HepG2 (cell line): ENCODE measurements around the gene SFT2D1. TPM values are rescaled to one million over a fixed set of nuclear protein-coding genes. Genes with fewer than 3 reads are reported as not detected.

Experiments
- AGO2 ChIP-seq: fragments of 200-400 bp; formaldehyde crosslinking; optimal IDR thresholded peaks from 2 replicates; pipeline ENCODE3; 2017; ENCODE audit warnings: mild to moderate bottlenecking, low read depth, low read length, moderate library complexity
- CEBPG ChIP-seq: IDR thresholded peaks from 2 replicates; pipeline ENCODE4 v1.6.1; 2016
- HDAC1 ChIP-seq: sonication (generic); formaldehyde crosslinking; IDR thresholded peaks from 2 replicates; pipeline ENCODE4 v1.5.1; 2020; ENCODE audit warnings: mild to moderate bottlenecking, missing genetic modification reagents
- HDAC2 ChIP-seq: sonication (generic); formaldehyde crosslinking; IDR thresholded peaks from 2 replicates; pipeline ENCODE4 v1.4.0; 2020; ENCODE audit warnings: missing genetic modification reagents
- KDM2A ChIP-seq: sonication (generic); formaldehyde crosslinking; IDR thresholded peaks from 2 replicates; pipeline ENCODE4 v1.4.0; 2020; ENCODE audit warnings: low read depth, missing genetic modification reagents, borderline replicate concordance
- KDM3A ChIP-seq: IDR thresholded peaks from 2 replicates; pipeline ENCODE4 v1.6.1; 2018; ENCODE audit warnings: low read depth, missing compliant biosample characterization
- MAFK ChIP-seq, 2 experiments: IDR thresholded peaks in 1 of 2; conservative IDR thresholded peaks in 1 of 2; 2 replicates each; pipeline ENCODE4 v1.6.1; 2011; ENCODE audit warnings: improper control_type of control experiment in 2 of 2, low read length in 2 of 2
- NCOA2 ChIP-seq: sonication (generic); formaldehyde crosslinking; IDR thresholded peaks from 2 replicates; pipeline ENCODE4 v1.8.0; 2022; ENCODE audit warnings: inconsistent platforms
- POGZ ChIP-seq: sonication (generic); formaldehyde crosslinking; IDR thresholded peaks from 2 replicates; pipeline ENCODE4 v1.4.0; 2020; ENCODE audit warnings: mild to moderate bottlenecking, missing genetic modification reagents
- SAP130 ChIP-seq: IDR thresholded peaks from 2 replicates; pipeline ENCODE4 v1.6.1; 2016; ENCODE audit warnings: low read depth
- SIN3A ChIP-seq: IDR thresholded peaks from 2 replicates; pipeline ENCODE4 v1.6.1; 2011; ENCODE audit warnings: low read depth, mild to moderate bottlenecking, control low read depth, low read length, borderline replicate concordance
- SOX5 ChIP-seq: IDR thresholded peaks from 2 replicates; pipeline ENCODE4 v1.6.1; 2016; ENCODE audit warnings: borderline replicate concordance
- THYN1 ChIP-seq: sonication (generic); formaldehyde crosslinking; IDR thresholded peaks from 2 replicates; pipeline ENCODE4 v1.8.1; 2023; ENCODE audit warnings: low read depth, mild to moderate bottlenecking, moderate library complexity, missing genetic modification reagents, borderline replicate concordance
- ZKSCAN8 ChIP-seq: IDR thresholded peaks from 2 replicates; pipeline ENCODE4 v1.6.1; 2016; ENCODE audit warnings: borderline replicate concordance, missing genetic modification reagents, missing compliant biosample characterization
- ZNF34 ChIP-seq: sonication (generic); formaldehyde crosslinking; IDR thresholded peaks from 2 replicates; pipeline ENCODE4 v1.4.0; 2020; ENCODE audit warnings: mild to moderate bottlenecking, missing genetic modification reagents, borderline replicate concordance
- ZNF782 ChIP-seq: sonication (generic); formaldehyde crosslinking; IDR thresholded peaks from 2 replicates; pipeline ENCODE4 v1.4.0; 2020; ENCODE audit warnings: missing genetic modification reagents, mild to moderate bottlenecking, borderline replicate concordance
- polyA plus RNA-seq, 8 experiments: library from polyadenylated mRNA; depleted of rRNA in 3 of 8; stranded (reverse) in 7 of 8; unstranded in 1 of 8; fragments of >200 nt; fragmentation: Illumina TruSeq in 4 of 8; extraction: Trizol in 4 of 8; gene quantifications; 2 replicates each; pipeline versions ENCODE4 v1.2.1 to v1.2.3, GENCODE V29; 2011 to 2016; ENCODE audit warnings: low read depth in 4 of 8, missing spikeins in 1 of 8, mixed read lengths in 1 of 8; ENCODE audit not compliant: insufficient read depth in 1 of 8
- total RNA-seq, 5 experiments: library from RNA; depleted of rRNA; stranded (reverse); fragments of >200 nt; fragmentation: Illumina TruSeq; extraction: Trizol; gene quantifications; 2 replicates each; pipeline ENCODE4 v1.2.3, GENCODE V29; 2016; ENCODE audit warnings: low read depth in 1 of 5
- TF ChIP-seq, protein P1 (sequence below): sonication (generic); formaldehyde crosslinking; IDR thresholded peaks from 2 replicates; pipeline ENCODE4 v1.4.0; 2020; ENCODE audit warnings: missing genetic modification reagents
- TF ChIP-seq, protein P2 (sequence below): sonication (generic); formaldehyde crosslinking; IDR thresholded peaks from 2 replicates; pipeline ENCODE4 v1.4.0; 2020; ENCODE audit warnings: missing genetic modification reagents, borderline replicate concordance
- TF ChIP-seq, protein P3 (sequence below): sonication (generic); formaldehyde crosslinking; IDR thresholded peaks from 2 replicates; pipeline ENCODE4 v1.4.0; 2020; ENCODE audit warnings: missing genetic modification reagents
- TF ChIP-seq, protein P4 (sequence below): sonication (generic); formaldehyde crosslinking; IDR thresholded peaks from 2 replicates; pipeline ENCODE4 v1.4.0; 2020; ENCODE audit warnings: missing genetic modification reagents; ENCODE audit errors: not compliant biosample characterization
- TF ChIP-seq, protein P5 (sequence below): sonication (generic); formaldehyde crosslinking; IDR thresholded peaks from 2 replicates; pipeline ENCODE4 v1.4.0; 2020; ENCODE audit warnings: missing genetic modification reagents

Gene SFT2D1
- total and polyA plus RNA-seq, 2 of the 13 experiments (the other 11 are each of a cell fraction or from before 2014, with no cell fraction given): 115 to 147 TPM

DNA sequence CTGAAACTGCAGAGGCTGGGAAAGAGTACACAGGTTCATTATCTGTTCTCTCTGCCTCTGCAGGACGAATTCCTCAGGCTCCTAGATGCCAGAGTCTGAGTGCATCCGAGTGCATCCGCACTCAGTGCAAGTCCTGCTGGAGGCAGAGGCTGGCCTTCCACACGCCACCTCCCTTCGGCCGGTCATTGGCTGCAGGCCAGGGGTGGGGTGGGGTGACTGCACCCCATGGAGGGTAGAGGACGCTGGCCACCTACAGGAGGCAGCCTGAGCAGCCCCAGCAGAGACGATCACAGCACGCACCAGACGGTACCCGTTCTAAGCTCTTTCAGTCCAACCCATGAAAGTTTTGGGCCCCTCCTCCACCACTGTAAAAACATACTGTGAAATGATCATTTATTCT, 11.7 kb downstream of the SFT2D1 start (continued):
- TF ChIP-seq SOX5 (CRISPR knock-in tag) (peak; percentile 70; the same call in 1 of the 2 replicates), ZNF782 (no peak; the same call in 1 of the 2 replicates), ZNF34 (no peak), THYN1 (CRISPR knock-in tag) (no peak), SAP130 (CRISPR knock-in tag) (peak; percentile 87), KDM2A (CRISPR knock-in tag) (peak; percentile 83), KDM3A (CRISPR knock-in tag) (peak; percentile 77; the same call in 1 of the 2 replicates), CEBPG (CRISPR knock-in tag) (0 out of 2 replicates have a peak, but pooled peaks have one; percentile 19), ZKSCAN8 (CRISPR knock-in tag) (peak; percentile 63; the same call in 1 of the 2 replicates), NCOA2 (CRISPR knock-in tag) (peak; percentile 53), POGZ (CRISPR knock-in tag) (peak; percentile 94), HDAC1 (CRISPR knock-in tag) (peak; percentile 78), MAFK (conservative IDR thresholded peaks at IDR 0.05 in 1 of 2, IDR thresholded peaks at IDR 0.05 in 1 of 2; ENCODE audit: low read length in 2 of 2) (no peak), AGO2 (peak; percentile 50), HDAC2 (CRISPR knock-in tag) (peak; percentile 90), SIN3A (peak; percentile 35; the same call in 1 of the 2 replicates)
- TF ChIP-seq, protein P1, sequence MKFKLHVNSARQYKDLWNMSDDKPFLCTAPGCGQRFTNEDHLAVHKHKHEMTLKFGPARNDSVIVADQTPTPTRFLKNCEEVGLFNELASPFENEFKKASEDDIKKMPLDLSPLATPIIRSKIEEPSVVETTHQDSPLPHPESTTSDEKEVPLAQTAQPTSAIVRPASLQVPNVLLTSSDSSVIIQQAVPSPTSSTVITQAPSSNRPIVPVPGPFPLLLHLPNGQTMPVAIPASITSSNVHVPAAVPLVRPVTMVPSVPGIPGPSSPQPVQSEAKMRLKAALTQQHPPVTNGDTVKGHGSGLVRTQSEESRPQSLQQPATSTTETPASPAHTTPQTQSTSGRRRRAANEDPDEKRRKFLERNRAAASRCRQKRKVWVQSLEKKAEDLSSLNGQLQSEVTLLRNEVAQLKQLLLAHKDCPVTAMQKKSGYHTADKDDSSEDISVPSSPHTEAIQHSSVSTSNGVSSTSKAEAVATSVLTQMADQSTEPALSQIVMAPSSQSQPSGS (CRISPR knock-in tag): no peak; the same call in 1 of the 2 replicates
- TF ChIP-seq, protein P2, sequence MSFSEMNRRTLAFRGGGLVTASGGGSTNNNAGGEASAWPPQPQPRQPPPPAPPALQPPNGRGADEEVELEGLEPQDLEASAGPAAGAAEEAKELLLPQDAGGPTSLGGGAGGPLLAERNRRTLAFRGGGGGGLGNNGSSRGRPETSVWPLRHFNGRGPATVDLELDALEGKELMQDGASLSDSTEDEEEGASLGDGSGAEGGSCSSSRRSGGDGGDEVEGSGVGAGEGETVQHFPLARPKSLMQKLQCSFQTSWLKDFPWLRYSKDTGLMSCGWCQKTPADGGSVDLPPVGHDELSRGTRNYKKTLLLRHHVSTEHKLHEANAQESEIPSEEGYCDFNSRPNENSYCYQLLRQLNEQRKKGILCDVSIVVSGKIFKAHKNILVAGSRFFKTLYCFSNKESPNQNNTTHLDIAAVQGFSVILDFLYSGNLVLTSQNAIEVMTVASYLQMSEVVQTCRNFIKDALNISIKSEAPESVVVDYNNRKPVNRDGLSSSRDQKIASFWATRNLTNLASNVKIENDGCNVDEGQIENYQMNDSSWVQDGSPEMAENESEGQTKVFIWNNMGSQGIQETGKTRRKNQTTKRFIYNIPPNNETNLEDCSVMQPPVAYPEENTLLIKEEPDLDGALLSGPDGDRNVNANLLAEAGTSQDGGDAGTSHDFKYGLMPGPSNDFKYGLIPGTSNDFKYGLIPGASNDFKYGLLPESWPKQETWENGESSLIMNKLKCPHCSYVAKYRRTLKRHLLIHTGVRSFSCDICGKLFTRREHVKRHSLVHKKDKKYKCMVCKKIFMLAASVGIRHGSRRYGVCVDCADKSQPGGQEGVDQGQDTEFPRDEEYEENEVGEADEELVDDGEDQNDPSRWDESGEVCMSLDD (CRISPR knock-in tag): peak; percentile 95; the same call in 1 of the 2 replicates
- TF ChIP-seq, protein P3, sequence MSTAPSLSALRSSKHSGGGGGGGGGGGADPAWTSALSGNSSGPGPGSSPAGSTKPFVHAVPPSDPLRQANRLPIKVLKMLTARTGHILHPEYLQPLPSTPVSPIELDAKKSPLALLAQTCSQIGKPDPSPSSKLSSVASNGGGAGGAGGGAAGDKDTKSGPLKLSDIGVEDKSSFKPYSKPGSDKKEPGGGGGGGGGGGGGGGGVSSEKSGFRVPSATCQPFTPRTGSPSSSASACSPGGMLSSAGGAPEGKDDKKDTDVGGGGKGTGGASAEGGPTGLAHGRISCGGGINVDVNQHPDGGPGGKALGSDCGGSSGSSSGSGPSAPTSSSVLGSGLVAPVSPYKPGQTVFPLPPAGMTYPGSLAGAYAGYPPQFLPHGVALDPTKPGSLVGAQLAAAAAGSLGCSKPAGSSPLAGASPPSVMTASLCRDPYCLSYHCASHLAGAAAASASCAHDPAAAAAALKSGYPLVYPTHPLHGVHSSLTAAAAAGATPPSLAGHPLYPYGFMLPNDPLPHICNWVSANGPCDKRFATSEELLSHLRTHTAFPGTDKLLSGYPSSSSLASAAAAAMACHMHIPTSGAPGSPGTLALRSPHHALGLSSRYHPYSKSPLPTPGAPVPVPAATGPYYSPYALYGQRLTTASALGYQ: no peak
- TF ChIP-seq, protein P4, sequence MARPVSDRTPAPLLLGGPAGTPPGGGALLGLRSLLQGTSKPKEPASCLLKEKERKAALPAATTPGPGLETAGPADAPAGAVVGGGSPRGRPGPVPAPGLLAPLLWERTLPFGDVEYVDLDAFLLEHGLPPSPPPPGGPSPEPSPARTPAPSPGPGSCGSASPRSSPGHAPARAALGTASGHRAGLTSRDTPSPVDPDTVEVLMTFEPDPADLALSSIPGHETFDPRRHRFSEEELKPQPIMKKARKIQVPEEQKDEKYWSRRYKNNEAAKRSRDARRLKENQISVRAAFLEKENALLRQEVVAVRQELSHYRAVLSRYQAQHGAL (CRISPR knock-in tag): no peak
- TF ChIP-seq, protein P5, sequence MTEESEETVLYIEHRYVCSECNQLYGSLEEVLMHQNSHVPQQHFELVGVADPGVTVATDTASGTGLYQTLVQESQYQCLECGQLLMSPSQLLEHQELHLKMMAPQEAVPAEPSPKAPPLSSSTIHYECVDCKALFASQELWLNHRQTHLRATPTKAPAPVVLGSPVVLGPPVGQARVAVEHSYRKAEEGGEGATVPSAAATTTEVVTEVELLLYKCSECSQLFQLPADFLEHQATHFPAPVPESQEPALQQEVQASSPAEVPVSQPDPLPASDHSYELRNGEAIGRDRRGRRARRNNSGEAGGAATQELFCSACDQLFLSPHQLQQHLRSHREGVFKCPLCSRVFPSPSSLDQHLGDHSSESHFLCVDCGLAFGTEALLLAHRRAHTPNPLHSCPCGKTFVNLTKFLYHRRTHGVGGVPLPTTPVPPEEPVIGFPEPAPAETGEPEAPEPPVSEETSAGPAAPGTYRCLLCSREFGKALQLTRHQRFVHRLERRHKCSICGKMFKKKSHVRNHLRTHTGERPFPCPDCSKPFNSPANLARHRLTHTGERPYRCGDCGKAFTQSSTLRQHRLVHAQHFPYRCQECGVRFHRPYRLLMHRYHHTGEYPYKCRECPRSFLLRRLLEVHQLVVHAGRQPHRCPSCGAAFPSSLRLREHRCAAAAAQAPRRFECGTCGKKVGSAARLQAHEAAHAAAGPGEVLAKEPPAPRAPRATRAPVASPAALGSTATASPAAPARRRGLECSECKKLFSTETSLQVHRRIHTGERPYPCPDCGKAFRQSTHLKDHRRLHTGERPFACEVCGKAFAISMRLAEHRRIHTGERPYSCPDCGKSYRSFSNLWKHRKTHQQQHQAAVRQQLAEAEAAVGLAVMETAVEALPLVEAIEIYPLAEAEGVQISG (CRISPR knock-in tag): peak; percentile 53; the same call in 1 of the 2 replicates
